Nephron (organoid): ENCODE data around the gene HPCAL1.
"Not testable (repeated sequence)": the region's sequence is repeated elsewhere in the genome, so short reads cannot be mapped to it uniquely, and the experiment has no call there.

ENCODE experiments used
- H3K27ac Mint-ChIP-seq, 3 experiments: 2 replicates each; pipeline ENCODE4 v1.8.0; 2020; ENCODE audit warnings: mixed read lengths in 3 of 3, mild to moderate bottlenecking in 2 of 3, moderate library complexity in 1 of 3
- H3K27me3 Mint-ChIP-seq: 2 replicates; pipeline ENCODE4 v1.8.0; 2021; ENCODE audit warnings: low read depth, mild to moderate bottlenecking, moderate library complexity, mixed read lengths
- H3K36me3 Mint-ChIP-seq: 2 replicates; pipeline ENCODE4 v1.8.0; 2020; ENCODE audit warnings: low read depth, mixed read lengths
- H3K4me1 Mint-ChIP-seq: 2 replicates; pipeline ENCODE4 v1.8.0; 2020; ENCODE audit warnings: mixed read lengths
- H3K4me3 Mint-ChIP-seq, 3 experiments: 2 replicates each; pipeline ENCODE4 v1.8.0; 2020; ENCODE audit warnings: mild to moderate bottlenecking in 3 of 3, mixed read lengths in 3 of 3, moderate library complexity in 2 of 3
- H3K9me3 Mint-ChIP-seq: 2 replicates; pipeline ENCODE4 v1.8.0; 2020; ENCODE audit warnings: mixed read lengths
- CTCF ChIP-seq, 3 experiments: fragments of 200-600 bp; sonication (generic); IDR thresholded peaks; one replicate each; pipeline ENCODE4 v1.5.0; 2021; ENCODE audit warnings: antibody characterized with exemption in 3 of 3; ENCODE audit not compliant: unreplicated experiment in 3 of 3

HPCAL1 gene

GRCh38 chr2:10440736-10441135 lies 138.0 kb downstream of the HPCAL1 start:
- no peaks in the 10 kb centered on the region for H3K9me3 Mint-ChIP-seq
- peaks cover 5% of the 10 kb centered on the region for H3K4me1 Mint-ChIP-seq
- no peak overlapping the region for H3K4me3 Mint-ChIP-seq
- H3K27ac Mint-ChIP-seq, result no peak overlapping the region
- no peaks in the 10 kb centered on the region for H3K27me3 Mint-ChIP-seq
- TF ChIP-seq CTCF (IDR thresholded peaks at IDR 0.05; ENCODE audit: unreplicated experiment in 3 of 3), result no peak
- H3K36me3 Mint-ChIP-seq, result peaks cover 51% of the 10 kb centered on the region

- TF ChIP-seq CTCF (IDR thresholded peaks at IDR 0.05; ENCODE audit: unreplicated experiment in 3 of 3), result no peak
- Mint-ChIP-seq H3K9me3 (no peaks in the 10 kb centered on the region), H3K27me3 (no peaks in the 10 kb centered on the region), H3K36me3 (peaks cover 51% of the 10 kb centered on the region), H3K4me3 (no peak overlapping the region), H3K4me1 (peaks cover 5% of the 10 kb centered on the region), H3K27ac (no peak overlapping the region)
These were observed 139.2 kb downstream of the HPCAL1 start for GRCh38 chr2:10441948-10442347.

DNA sequence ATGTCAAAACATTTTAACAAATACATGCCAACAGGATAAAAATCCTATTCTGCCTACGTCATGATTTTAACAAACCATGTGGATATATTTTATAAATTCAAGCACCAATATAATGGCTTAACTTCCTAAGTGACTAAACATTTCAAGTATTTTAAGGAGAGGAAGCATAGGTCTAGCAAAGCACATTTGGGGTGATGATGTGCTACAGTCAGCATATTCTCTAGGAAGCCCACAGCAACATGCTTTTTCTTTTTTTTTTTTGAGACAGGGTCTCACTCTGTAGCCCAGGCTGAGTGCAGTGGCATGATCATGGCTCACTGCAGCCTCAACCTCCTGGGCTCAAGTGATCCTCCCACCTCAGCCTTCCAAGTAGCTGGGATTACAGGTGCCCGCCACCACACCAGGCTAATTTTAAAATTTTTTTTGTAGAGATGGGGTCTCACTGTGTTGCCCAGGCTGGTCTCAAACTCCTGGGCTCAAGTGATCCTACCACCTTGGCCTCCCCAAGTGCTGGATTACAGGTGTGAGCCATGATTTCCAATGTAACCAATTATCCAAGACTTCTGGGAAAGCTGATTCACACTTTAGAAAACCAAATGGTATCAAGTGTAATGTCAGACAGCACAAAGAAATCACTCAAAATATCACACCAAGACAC lies 139.9 kb downstream of the HPCAL1 start:
- Mint-ChIP-seq H3K36me3 (peaks cover 51% of the 10 kb centered on the region), H3K4me3 (peak overlapping the region in 1 of 3 experiments; percentile 9), H3K4me1 (peaks cover 11% of the 10 kb centered on the region)
- H3K27ac Mint-ChIP-seq, H3K9me3 Mint-ChIP-seq, H3K27me3 Mint-ChIP-seq: not testable (repeated sequence)

DNA sequence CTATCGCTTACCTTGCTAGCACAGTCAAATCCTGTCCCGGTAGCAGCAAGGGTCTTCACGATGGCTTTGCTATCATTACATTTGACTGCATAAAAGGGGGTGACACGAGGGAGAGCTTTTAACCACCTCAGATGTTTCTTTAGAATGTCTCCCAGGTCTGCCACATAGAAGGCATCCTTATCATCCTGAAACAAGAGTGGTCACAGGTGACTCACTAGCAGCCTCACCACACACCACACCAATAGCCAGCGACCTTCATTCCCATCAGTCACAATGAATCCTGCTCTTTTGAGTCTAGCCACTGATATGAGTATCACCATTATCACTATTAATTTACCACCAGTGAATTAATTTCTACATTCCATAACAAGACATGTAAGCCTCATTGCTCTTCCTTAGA lies 141.8 kb downstream of the HPCAL1 start:
- Mint-ChIP-seq H3K27ac (peak overlapping the region in 1 of 3 experiments; percentile 26), H3K4me3 (peak overlapping the region in 2 of 3 experiments; percentile 6 to 34), H3K27me3 (peaks cover 3% of the 10 kb centered on the region), H3K36me3 (peaks cover 51% of the 10 kb centered on the region), H3K9me3 (no peaks in the 10 kb centered on the region), H3K4me1 (peaks cover 11% of the 10 kb centered on the region)
- TF ChIP-seq CTCF (IDR thresholded peaks at IDR 0.05; ENCODE audit: unreplicated experiment in 3 of 3), result no peak

- TF ChIP-seq CTCF (IDR thresholded peaks at IDR 0.05; ENCODE audit: unreplicated experiment in 3 of 3), result no peak
- Mint-ChIP-seq H3K27me3 (peaks cover 10% of the 10 kb centered on the region), H3K27ac (peak overlapping the region in 1 of 3 experiments; percentile 91), H3K9me3 (no peaks in the 10 kb centered on the region), H3K4me1 (peaks cover 22% of the 10 kb centered on the region), H3K36me3 (peaks cover 32% of the 10 kb centered on the region), H3K4me3 (peak overlapping the region; percentile 84 to 92 (median 91))
These were observed 143.9 kb downstream of the HPCAL1 start for GRCh38 chr2:10446631-10447030.

- peaks cover 10% of the 10 kb centered on the region for H3K27me3 Mint-ChIP-seq
- H3K9me3 Mint-ChIP-seq, result no peaks in the 10 kb centered on the region
- peak overlapping the region; percentile 84 to 92 (median 91) for H3K4me3 Mint-ChIP-seq
- peak overlapping the region; percentile 75 to 91 (median 81) for H3K27ac Mint-ChIP-seq
- H3K36me3 Mint-ChIP-seq, result peaks cover 24% of the 10 kb centered on the region
- TF ChIP-seq CTCF (IDR thresholded peaks at IDR 0.05; ENCODE audit: unreplicated experiment in 3 of 3), result peak in 1 of 3 experiments; percentile 12
- H3K4me1 Mint-ChIP-seq, result peaks cover 22% of the 10 kb centered on the region
These were observed 144.7 kb downstream of the HPCAL1 start for GRCh38 chr2:10447300-10447894.
